ENCODE results near the gene REC114.
"Not testable (repeated sequence)": the region's sequence is repeated elsewhere in the genome, so short reads cannot be mapped to it uniquely, and the experiment has no call there.

Gene REC114

DNA sequence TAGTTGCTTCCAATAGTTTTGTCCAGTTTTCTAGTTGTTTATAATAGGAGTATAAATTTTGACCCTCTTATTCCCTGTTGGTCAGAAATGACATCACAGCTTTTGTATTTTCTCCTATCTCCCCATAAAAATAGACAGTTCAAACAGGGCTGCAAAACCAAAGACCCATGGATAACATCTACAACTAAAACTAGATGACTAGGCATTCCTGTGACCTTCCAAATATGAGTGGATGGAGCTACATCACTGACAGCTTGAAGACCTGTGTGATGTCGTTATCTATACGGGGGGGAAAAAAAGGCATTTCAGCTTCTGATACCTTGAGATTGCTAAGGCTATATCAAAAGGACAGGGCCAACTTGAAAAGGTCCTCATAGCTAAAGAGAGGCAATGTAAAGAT lies 84.6 kb downstream of the REC114 start:
- DNase-seq (ENCODE audit: low read depth, low spot score), result no peak

- DNase-seq (ENCODE audit: low read depth, low spot score), result no peak
Observed at GRCh38 chr15:73530649-73531048, 87.7 kb downstream of the REC114 start.

- no peak for DNase-seq (ENCODE audit: low read depth, low spot score)
Observed at GRCh38 chr15:73538123-73538522, 95.2 kb downstream of the REC114 start.

DNA sequence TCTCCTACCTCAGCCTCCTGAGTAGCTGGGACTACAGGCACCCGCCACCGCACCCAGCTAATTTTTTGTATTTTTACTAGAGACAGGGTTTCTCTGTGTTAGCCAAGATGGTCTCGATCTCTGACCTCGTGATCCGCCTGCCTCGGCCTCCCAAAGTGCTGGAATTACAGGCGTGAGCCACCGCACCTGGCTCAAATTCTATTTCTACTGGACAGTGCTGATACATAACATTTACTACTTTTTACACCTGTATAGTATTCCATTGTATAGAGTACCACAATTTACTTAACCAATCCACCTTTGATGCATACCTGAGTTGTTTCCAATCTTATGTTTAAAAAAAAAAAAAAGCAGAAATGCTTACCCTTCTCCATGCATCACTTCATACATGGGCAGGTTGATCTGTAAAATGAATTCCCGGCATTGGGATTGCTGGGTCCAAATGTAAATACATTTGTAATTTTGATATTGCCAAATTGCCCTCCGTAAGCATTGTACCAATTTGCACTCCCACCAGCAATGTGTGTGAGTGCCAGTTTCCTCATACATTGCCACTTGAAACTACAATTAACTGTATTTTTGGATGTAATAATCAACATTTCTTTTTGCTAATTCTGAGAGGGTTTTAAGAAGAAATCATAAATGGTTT lies 95.7 kb downstream of the REC114 start:
- no peak for DNase-seq (ENCODE audit: low read depth, low spot score)

DNA sequence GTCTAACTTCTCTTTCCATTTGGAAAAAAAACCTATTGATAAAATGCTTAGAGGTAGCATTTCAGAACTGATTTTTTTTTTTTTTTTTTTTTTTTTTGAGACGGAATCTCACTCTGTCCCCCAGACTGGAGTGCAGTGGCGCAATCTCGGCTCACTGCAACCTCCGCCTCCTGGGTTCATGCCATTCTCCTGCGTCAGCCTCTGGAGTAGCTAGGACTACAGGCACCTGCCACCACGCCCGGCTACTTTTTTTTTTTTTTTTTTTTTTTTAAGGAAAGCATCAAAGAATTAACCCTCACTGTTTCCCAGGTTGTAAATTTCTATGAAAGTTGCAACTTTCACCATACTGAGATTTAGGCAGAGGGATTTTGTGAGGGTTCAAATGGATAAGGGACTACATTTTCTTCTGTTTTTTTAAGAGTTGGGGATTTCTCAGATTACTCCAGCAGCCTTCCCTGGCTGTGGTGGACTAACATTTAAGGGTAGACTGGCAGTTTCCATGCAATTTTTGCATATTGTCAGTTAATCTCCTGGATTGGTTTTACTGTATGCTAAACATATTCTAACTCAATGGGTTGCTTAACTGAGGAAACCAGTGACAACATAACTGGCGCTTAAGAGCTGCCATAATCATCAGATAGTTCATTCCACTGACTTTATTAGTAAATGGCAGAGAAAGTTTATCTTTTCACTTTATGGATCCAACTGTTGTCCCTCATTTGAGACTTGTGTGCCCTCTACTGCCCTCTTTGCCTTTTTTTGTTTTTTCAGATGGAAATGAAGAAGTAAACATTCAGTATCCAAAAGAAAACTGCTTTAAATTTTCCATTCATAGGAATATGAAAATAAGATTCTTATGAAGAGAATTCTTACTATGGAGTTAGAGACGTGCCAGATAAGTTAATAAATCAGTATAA lies 96.5 kb downstream of the REC114 start:
- no peak for DNase-seq (ENCODE audit: low read depth, low spot score)

DNA sequence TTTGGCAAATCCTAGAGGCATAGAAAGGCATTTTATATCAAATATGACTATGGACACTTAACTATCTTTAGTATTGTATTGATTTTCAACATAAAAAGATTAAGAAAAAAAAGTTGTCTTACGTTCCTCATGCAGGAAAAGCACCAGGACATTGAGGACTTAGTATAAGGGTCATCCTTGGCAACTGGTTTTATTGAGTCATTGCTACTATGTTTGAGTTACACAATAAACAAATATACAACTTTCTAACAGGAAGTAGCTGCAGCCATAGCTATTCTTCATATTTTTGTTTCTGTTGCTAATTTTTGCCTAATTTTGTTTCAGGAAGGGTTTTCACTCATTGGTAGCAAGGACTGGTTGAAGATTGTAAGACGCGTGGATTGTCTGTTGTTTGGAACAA lies 97.2 kb downstream of the REC114 start:
- no peak for DNase-seq (ENCODE audit: low read depth, low spot score)

- no peak for DNase-seq (ENCODE audit: low read depth, low spot score)
Observed at GRCh38 chr15:73541479-73541878, 98.5 kb downstream of the REC114 start.

GRCh38 chr15:73548925-73549324 lies 106.0 kb downstream of the REC114 start:
- DNase-seq (ENCODE audit: low read depth, low spot score), result not testable (repeated sequence)

- DNase-seq (ENCODE audit: low read depth, low spot score), result no peak
Observed at GRCh38 chr15:73550190-73550589, 107.2 kb downstream of the REC114 start.

DNA sequence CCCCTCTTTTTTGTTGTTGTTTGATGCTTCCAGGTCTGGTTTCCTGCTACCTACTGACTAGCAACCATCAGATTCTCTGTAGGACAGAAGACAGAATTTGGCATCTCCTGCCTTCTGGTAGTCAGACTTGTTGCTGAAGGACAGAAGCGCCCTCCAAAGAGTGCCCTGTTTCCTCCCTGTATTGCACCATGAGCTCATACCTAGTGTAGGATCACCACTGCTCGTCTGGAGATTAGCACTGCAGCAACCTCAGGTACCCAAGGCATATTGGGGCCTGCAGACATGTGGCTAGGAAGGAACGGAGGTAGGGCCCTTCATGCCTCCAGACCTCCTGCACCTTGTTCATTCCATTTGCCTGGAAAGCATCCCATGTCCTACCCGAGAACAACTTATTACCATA lies 112.1 kb downstream of the REC114 start:
- DNase-seq (ENCODE audit: low read depth, low spot score), result no peak

- DNase-seq (ENCODE audit: low read depth, low spot score), result no peak
Observed at GRCh38 chr15:73558529-73558928, 115.6 kb downstream of the REC114 start.

- DNase-seq (ENCODE audit: low read depth, low spot score), result no peak
Observed at GRCh38 chr15:73560501-73561117, 117.6 kb downstream of the REC114 start.

- no peak for DNase-seq (ENCODE audit: low read depth, low spot score)
Observed at GRCh38 chr15:73564255-73564654, 121.3 kb downstream of the REC114 start.

- DNase-seq (ENCODE audit: low read depth, low spot score), result no peak
Observed at GRCh38 chr15:73567020-73567419, 124.1 kb downstream of the REC114 start.

GRCh38 chr15:73568564-73569280 lies 125.8 kb downstream of the REC114 start:
- no peak for DNase-seq (ENCODE audit: low read depth, low spot score)

GRCh38 chr15:73569361-73569760 lies 126.4 kb downstream of the REC114 start:
- DNase-seq (ENCODE audit: low read depth, low spot score), result no peak

DNA sequence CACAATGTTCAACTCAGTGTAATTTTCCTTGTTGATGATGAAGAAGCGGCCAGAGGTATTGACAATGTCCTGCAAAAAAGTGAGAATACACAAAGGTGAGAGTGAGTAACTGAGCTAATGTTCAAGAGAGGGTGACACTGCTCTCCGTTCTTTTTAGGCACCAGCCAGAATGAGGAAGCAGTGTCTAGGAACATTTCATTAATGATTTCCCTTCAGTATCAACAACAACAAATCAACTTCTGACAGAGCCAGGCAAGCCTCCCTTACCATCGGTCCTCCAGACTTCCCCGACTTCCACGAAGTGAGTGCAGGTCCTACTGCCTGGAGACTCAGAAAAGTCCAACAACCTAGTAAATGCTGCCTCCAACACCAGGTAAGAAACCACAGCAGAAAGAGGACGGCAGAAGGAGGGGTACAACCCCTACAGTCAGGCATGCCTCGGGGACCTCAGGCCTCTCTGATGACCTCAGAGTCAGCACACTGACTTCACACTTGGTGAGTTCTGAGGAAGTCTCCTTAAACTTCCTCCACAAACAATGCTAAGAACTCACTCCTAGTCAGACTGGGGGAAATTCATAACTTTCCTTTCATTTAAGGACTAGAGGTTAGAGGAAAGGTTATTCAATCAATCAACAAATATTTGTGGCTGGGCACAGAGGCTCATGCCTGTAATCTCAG lies 127.5 kb downstream of the REC114 start:
- no peak for DNase-seq (ENCODE audit: low read depth, low spot score)

GRCh38 chr15:73571346-73571745 lies 128.4 kb downstream of the REC114 start:
- no peak for DNase-seq (ENCODE audit: low read depth, low spot score)

DNA sequence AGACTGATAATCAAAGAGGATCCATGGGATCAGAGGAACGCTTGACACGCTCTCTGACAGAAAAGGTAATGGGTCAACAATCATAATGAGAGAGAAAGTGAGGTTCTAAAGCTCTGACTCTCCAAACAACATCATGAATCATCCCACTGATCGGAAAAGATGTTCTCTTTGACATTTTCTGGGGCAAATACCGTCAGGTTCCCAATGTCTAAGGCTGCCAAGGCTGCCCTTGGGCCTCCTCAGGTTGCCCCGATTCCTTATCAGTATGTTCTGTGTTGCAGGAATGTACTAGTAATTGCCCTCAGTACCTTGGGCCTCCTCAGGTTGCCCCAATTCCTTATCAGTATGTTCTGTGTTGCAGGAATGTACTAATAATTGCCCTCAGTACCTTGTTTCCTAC lies 129.3 kb downstream of the REC114 start:
- DNase-seq (ENCODE audit: low read depth, low spot score), result no peak

- no peak for DNase-seq (ENCODE audit: low read depth, low spot score)
Observed at GRCh38 chr15:73573037-73573436, 130.1 kb downstream of the REC114 start.

GRCh38 chr15:73573572-73573971 lies 130.6 kb downstream of the REC114 start:
- no peak for DNase-seq (ENCODE audit: low read depth, low spot score)
